HG02759 (cell line): ENCODE results near the gene CSTA.
A peak's percentile ranks its signal among the peaks of the same experiment; 100 is the strongest.

Experiments
- ATAC-seq: cut with Tn5 transposase; IDR thresholded peaks from one replicate; pipeline ENCODE4 v1.9.1; 2021; ENCODE audit warnings: mild to moderate bottlenecking, moderate library complexity; ENCODE audit not compliant: unreplicated experiment

Gene CSTA

GRCh38 chr3:122318620-122319019 lies 6.4 kb upstream of the CSTA start:
- no peak for ATAC-seq

DNA sequence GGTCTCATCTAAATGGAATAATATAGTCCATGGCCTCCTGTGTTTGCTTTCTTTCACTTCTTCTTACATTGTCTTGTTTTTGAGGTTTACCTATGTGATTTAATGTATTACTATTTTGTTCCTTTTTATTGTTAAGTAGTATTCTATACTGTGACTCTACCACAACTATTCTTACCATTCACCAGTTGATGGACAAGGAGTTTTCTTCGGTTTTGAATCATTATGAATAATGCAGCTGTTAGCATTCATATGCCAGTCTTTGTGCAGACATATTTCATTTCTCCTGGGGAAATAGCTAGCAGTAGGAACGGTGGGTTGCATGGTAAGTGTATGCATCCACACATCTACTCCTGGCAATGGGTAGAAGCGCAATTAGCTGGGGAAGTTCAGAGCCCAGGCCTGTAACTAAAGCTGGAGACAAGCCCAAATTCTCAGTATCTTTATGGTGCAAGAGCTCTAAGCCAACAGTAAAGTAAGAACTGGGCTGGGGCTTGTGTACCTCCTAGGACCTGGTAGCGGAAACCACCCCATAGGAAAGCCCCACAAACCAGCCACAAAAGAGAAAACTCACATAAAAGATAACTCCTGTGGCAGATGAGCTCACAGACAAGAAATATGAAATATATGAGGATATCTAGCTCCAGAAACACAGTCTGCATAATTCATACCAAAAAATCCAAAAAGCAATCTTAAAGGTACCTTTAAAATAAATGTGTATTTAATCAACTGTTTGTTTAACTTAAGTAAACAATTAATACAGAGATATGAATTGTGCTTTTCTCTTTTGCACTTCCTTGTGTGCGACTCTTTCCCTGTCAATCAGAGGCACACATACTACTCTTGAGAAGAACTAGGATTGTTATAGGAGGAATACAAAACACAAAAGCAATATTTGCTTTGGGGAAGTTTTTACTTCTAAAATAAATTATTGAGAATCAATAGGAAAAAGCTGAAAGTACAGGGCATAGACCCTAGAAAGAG lies 2.7 kb upstream of the CSTA start:
- ATAC-seq: peak; percentile 79

GRCh38 chr3:122325769-122326168 lies 721 bp downstream of the CSTA start:
- no peak for ATAC-seq

DNA sequence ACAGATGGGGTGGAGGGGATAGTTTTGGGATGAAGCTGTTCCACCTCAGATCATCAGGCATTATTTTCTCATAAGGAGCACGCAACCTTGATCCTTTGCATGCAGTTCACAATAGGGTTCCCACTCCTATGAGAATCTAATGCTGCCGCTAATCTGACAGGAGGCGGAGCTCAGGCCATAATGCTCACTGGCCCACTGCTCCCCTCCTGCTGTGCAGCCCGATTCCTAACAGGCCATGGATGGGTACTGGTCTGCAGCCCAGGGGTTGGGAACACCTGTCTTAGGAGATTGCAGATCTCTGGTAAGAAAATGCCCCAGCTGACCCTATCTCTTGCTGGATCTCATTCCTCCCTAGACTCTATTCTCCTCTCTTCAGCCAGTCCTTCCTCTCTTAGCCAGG lies 6.8 kb downstream of the CSTA start:
- ATAC-seq: no peak

DNA sequence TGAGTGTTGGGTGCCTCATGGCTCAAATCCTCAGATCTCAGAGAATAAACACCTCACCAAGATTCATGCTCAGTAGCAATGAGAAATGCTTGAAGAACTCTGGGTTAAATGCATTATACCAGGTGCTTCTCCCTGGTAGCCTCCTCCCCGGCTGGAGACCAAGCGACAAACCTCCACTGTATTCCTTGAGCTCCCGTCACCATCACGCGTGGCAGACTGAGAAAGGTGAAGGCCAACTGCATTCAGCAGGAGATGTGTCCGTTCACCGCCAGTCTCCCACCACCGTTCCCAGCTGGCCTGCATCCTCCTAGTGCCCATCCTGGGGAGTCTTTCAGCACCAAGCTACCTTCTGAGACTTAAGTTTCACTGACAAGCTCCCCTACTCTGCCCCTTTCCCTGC lies 7.5 kb downstream of the CSTA start:
- no peak for ATAC-seq

DNA sequence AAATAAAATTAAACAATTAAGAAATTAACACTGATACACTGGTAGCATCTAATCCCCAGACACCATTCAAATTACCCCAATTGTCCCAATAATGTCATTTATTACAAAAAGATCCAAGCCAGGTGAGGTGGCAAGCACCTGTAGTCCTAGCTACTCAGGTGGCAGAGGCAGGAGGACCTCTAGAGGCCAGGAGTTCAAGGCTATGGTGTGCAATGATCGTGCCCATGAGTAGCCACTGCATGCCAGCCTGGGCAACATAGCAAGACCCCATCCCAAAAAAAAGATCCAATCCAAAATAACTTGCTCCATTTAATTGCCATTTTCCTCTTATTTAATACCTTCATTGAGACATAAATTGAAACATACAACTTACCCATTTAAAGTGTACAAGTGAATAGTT lies 17.8 kb downstream of the CSTA start:
- no peak for ATAC-seq

DNA sequence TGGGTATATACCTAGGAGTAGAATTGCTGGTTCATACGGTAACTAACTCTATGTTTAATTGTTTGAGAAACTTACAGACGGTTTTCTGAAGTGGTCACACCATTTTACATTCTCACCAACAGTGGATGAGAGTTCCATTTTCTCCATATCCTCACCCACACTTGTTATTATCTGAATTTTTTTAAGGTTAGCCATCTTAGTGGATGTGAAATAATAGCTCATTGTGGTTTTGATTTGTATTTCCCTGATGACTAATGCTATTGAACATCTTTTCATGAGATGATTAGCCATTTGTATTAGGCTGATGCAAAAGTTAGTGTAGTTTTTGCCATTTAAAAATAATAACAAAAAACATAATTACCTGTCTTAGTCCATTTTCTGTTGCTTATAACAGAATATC lies 18.6 kb downstream of the CSTA start:
- no peak for ATAC-seq

GRCh38 chr3:122349171-122349570 lies 24.1 kb downstream of the CSTA start:
- ATAC-seq: no peak

- no peak for ATAC-seq
Observed at GRCh38 chr3:122350814-122351418, 25.9 kb downstream of the CSTA start.

DNA sequence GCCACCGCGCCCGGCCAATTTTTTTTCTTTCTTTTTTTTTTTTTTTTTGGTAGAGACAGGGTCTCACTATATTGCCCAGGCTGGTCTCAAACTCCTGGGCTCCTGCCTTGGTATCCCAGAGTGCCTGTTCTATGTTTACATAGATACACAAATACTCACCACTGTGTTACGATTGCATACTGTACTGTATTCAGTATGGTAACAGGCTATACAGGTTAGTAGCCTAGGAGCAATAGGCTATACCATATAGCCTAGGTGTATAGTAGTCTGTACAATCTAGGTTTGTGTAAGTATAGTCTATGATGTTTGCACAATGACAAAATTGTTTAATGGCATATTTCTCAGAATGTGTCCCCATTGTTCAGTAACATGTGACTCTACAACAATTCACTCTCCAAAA lies 26.6 kb downstream of the CSTA start:
- no peak for ATAC-seq

- ATAC-seq: no peak
Observed at GRCh38 chr3:122353215-122353614, 28.2 kb downstream of the CSTA start.

DNA sequence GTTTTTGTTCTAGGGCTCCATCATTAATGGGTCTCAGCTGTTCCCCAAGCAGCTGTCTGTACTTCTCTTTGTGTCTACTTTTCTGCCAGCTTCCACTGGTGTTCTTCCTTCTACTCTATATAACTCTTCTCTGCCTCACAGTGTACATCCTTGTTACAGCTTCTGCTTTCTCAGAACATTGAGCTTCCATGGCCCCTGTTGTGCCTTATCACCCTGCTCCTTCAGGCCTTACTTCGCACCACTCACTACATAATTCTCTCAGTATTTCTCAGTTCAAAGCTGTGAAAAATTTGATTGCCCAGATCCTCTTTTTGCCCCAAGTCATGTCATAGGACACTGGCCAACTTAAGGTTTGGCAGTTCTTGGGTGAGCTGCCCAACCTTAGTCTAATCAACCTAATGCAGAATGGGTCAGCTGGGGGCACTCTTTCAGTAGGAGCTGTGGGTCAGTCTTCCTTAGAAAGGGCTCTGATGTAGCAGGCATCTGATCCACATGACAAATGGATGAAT lies 28.9 kb downstream of the CSTA start:
- no peak for ATAC-seq

- ATAC-seq: no peak
Observed at GRCh38 chr3:122355612-122356011, 30.6 kb downstream of the CSTA start.

DNA sequence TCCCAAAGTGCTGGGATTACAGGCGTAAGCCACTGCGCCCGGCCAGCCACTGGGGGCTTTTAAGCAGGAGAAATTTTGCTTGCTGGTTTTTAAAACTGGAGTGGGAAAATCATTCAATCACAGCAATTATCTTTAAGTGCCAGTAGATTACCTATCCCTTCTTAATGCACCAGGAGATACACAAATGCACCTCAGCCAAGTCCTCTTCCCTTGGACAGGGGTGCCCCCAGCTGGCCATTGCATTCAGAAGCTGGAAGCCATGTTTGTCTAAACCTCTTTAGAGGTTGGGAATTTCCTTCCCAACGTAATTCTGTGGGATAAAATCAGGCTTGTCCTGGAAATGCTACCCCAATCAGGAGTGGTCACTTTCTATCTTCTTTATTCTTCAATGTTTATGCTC lies 31.4 kb downstream of the CSTA start:
- ATAC-seq: peak; percentile 44

DNA sequence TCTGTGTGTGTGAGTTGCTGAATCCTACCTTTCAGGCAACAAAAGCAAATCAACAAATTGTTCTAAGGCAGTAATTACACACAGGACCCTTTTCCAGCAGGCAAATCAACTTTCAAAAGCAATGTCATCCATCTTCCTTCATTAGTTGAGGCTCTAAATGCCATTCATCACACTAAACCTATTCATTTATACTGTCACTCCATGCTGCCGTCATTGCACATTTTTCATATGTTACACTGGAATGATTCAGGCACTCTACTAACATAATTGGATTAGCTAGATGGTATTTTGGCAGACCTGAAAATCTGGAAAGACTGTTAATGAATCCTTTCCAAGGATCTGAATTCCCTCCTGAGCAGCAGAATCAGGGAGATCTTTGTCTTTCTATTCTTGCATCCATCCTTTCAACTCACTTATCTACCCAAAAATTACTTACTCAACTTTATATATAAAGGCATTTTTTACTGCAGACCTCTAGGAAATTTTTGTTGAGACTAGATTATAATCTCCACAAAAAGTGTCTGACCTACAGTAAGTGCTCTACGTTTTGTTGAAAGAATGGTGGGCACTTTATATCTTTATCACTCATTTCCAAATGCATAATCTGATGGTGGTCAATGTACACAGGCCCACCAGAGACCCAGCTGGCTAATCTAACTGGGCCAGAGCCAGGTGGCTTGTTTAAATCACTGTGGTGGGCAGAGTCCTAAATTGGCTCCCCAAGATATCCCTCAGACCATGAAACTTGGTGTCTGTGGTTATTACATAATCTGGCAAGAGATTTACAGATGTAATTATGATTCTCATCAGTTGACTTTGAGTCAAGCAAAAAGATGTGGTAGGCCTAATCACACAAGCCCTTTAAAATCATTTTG lies 33.0 kb downstream of the CSTA start:
- no peak for ATAC-seq

GRCh38 chr3:122358703-122359032 lies 33.6 kb downstream of the CSTA start:
- no peak for ATAC-seq

- no peak for ATAC-seq
Observed at GRCh38 chr3:122362026-122362425, 37.0 kb downstream of the CSTA start.

GRCh38 chr3:122364490-122364889 lies 39.4 kb downstream of the CSTA start:
- ATAC-seq: no peak

GRCh38 chr3:122365073-122365472 lies 40.0 kb downstream of the CSTA start:
- ATAC-seq: peak; percentile 69

GRCh38 chr3:122365582-122366378 lies 40.7 kb downstream of the CSTA start:
- ATAC-seq: peak; percentile 89

- ATAC-seq: no peak
Observed at GRCh38 chr3:122366379-122366749, 41.3 kb downstream of the CSTA start.
